Measurements from ENCODE around the gene GPR35.

The GPR35 gene

GRCh38 chr2:240635121-240635997, 10.1 kb downstream of the GPR35 start:
- intact Hi-C loops (cut with DNase I), result no loop called here
- peak in 5 of 10 donors; percentile 1 to 46 (median 18) for DNase-seq

- DNase-seq, result peak in 1 of 10 donors; percentile 1
- intact Hi-C loops (cut with DNase I), result no loop called here
Measured at GRCh38 chr2:240635998-240636547, 10.8 kb downstream of the GPR35 start.

GRCh38 chr2:240636563-240637115, 11.4 kb downstream of the GPR35 start:
- intact Hi-C loops (cut with DNase I), result no loop called here
- peak in 1 of 10 donors; percentile 4 for DNase-seq

GRCh38 chr2:240637116-240637900, 12.0 kb downstream of the GPR35 start:
- peak in 1 of 10 donors; percentile 4 for DNase-seq
- intact Hi-C loops (cut with DNase I), result no loop called here

GRCh38 chr2:240637901-240638345, 12.6 kb downstream of the GPR35 start:
- peak in 1 of 10 donors; percentile 1 for DNase-seq
- intact Hi-C loops (cut with DNase I), result no loop called here

GRCh38 chr2:240638512-240639160, 13.4 kb downstream of the GPR35 start:
- peak in 2 of 10 donors; percentile 5 to 65 for DNase-seq
- intact Hi-C loops (cut with DNase I), result no loop called here

DNA sequence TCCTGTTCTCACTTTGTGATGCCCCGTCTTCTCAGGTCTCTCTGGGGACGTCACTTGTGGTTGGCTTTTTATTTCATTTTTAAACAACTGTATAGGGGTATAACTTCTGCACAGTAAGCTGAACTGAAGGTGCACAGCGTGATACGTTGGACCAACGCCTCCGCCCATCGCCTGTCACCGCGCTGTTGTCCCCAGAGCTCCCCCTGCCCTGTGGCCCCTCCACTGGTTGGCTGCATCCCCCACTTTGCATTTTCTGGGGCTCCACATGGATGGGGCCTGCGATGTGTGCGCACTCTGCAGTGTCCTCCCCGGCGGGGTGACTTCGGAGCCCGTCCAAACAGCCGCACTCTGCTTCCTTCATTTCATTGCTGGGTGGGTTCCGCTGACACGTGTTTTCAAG, 14.3 kb downstream of the GPR35 start:
- intact Hi-C loops (cut with DNase I), result no loop called here
- no peak for DNase-seq

DNA sequence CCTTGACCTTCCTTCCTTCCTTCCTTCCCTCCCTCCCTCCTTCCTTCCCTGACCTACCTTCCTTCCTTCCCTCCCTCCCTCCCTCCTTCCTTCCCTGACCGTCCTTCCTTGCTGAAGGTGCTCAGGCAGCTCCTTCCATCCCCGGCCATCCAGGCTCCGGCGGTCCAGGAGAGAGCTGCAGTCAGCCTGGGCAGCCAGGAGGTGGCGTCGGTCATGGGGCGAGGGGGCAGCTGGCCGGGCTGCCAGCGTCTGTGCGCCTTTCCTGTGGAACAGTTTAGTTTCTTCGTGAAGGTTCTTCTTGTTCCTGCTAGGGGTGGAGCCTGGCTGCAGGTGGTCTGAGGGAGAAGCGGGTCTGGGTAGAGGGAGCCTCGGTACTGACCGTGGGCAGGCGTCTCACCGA, 15.7 kb downstream of the GPR35 start:
- DNase-seq, result no peak
- intact Hi-C loops (cut with DNase I), result no loop called here

GRCh38 chr2:240642061-240642805, 17.0 kb downstream of the GPR35 start:
- intact Hi-C loops (cut with DNase I), result no loop called here
- peak in 4 of 10 donors; percentile 7 to 78 (median 50) for DNase-seq

DNA sequence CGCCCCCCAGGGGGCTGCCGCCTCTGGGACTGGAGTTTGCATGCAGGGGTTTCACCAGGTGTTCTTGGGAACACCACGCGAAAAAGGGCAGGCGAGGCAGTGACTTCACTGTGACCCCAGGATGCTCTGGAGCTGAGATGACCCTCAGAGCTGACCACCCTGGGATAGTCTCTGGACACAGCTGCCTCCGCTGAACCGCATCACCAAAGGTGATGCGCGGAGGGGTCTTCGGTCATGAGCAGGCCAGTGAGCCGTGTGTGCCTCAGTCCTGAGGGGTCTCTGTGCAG, 17.5 kb downstream of the GPR35 start:
- intact Hi-C loops (cut with DNase I), result no loop called here
- DNase-seq, result peak in 2 of 10 donors; percentile 4 to 19

- intact Hi-C loops (cut with DNase I), result no loop called here
- peak in 2 of 10 donors; percentile 18 to 57 for DNase-seq
Measured at GRCh38 chr2:240643093-240643810, 18.0 kb downstream of the GPR35 start.

DNA sequence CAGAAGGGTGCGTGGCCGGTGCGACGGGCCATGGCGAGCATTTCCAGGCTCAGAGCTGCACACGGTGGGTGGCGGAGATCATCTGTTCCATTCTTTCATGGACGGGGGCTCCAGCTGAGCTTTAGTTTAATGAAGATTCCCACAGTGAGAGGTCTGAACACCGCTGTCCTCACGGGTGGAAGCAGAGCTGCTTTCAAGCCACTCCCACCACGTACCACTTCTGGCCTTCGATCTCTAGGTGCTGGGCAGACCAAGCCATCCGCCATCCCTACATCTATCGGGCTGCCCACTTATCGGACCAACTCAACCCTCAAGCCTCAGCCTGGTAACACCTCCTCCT, 18.5 kb downstream of the GPR35 start:
- no peak for DNase-seq
- intact Hi-C loops (cut with DNase I), result no loop called here

DNA sequence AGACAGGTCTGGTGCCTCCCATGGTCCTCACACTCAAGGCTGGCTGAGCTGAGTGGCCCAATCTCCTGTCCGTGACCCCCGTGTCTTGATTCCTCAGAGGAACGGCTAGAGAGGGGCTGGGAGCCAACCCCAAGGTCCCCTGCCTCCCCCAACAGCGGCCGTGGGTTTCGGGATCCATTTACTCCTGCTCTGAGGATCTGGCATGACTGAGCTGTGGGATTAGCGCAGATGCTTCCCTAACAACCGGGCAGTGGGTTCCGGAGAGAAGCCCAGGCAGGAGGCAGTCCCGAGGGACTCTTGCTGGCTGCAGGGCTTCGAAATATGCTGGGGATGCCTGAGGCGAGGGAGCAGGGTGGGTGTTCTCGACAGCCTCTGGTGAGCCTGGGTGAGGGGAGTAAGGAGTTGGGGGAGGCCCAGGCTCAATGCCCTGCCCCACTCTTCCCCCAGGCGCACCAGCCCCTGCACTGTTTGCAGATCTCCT, 18.9 kb downstream of the GPR35 start:
- intact Hi-C loops (cut with DNase I), result no loop called here
- peak in 1 of 10 donors; percentile 6 for DNase-seq

GRCh38 chr2:240644859-240645301, 19.6 kb downstream of the GPR35 start:
- peak in 2 of 10 donors; percentile 5 to 69 for DNase-seq
- intact Hi-C loops (cut with DNase I), result no loop called here

DNA sequence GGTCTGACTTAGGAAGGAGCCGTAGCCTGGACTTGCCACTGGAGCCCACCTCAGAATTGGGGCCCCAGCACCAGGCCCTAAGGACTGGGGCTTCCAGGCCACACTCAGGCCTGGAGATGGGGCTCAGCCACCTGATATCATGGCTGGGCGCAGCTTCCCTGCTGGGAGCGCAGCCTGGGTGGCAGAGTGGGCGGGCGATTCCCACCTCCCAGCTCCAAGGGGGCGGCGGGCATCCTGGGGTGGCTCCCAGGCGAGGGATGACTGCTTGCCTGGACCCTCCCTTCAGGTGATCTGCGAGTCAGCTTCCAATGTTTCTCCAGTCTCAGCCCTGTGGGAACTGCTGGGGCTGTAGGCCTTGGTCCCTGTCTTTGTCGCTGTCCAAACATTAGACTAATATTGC, 20.1 kb downstream of the GPR35 start:
- intact Hi-C loops (cut with DNase I), result no loop called here
- DNase-seq, result peak in 1 of 10 donors; percentile 57

GRCh38 chr2:240645801-240646175, 20.5 kb downstream of the GPR35 start:
- peak in 1 of 10 donors; percentile 48 for DNase-seq
- intact Hi-C loops (cut with DNase I), result no loop called here

- intact Hi-C loops (cut with DNase I), result no loop called here
- peak in 2 of 10 donors; percentile 46 to 77 for DNase-seq
Measured at GRCh38 chr2:240646176-240646899, 21.1 kb downstream of the GPR35 start.

DNA sequence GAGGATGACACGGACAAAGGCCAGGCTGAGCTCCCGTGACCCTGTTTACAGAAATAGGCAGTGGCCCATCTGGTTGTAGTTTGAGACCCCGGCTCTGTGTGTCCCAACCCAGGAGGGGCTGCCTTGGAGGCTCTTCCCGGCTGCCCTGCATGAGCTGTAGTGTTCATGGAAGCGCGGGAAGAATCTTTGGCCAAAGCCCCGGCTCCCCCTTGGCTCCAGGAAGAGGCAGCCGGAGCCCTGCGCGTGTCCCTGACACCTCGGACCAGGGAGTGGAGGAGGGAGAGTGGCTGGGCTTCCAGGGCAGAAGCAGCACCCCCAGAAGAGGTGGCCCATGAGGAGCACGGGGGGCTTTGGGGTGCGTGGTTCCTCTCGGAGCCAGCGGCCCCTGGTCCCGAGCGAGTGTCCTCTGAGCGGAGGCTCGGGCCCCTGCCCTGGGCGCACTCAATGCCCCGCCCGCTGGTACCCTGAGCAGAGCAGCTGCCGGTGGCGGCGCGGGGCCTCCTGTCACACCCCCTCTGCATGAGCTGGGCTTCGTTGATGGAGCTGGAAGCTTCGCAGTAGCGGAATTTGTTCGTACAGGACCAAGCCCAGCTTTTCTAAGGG, 21.7 kb downstream of the GPR35 start:
- peak in 1 of 10 donors; percentile 81 for DNase-seq
- intact Hi-C loops (cut with DNase I), result no loop called here
